Measurements from ENCODE around the gene BACH2.

BACH2 gene

GRCh38 chr6:90319979-90320685 lies 23.5 kb upstream of the BACH2 start:
- H3K27ac Mint-ChIP-seq: no peak overlapping the region
- no peaks in the 10 kb centered on the region for H3K9me3 Mint-ChIP-seq
- no peaks in the 10 kb centered on the region for H3K36me3 Mint-ChIP-seq (ENCODE audit: low read depth)
- TF ChIP-seq CTCF (IDR thresholded peaks at IDR 0.05): no peak
- DNase-seq: no peak
- no peaks in the 10 kb centered on the region for H3K27me3 Mint-ChIP-seq (ENCODE audit: low read depth, poor library complexity)
- peaks cover 12% of the 10 kb centered on the region for H3K4me1 Mint-ChIP-seq
- no peak overlapping the region for H3K4me3 Mint-ChIP-seq

DNA sequence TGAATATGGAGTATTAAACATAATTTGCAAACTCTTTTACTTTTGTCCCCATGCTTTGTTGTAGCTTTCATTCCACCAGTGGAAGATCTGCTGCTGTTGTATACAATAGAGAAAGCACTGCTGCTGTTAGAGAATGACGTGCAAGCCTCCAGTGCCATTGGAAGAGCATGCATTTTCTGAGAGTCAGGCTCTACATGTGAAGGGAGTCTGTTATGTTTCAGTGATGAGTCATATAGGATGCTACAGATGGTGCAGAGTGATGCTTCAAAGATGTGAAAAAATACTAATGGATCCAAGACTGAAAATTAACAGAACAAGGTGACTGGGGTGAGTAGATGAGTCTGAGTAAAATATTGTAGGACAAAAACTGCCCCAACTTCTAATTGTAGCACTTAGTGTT lies 22.4 kb upstream of the BACH2 start:
- no peak overlapping the region for H3K4me3 Mint-ChIP-seq
- no peak overlapping the region for H3K27ac Mint-ChIP-seq
- no peak for DNase-seq
- peaks cover under 1% of the 10 kb centered on the region for H3K27me3 Mint-ChIP-seq (ENCODE audit: low read depth, poor library complexity)
- no peak for TF ChIP-seq CTCF (IDR thresholded peaks at IDR 0.05)
- no peaks in the 10 kb centered on the region for H3K36me3 Mint-ChIP-seq (ENCODE audit: low read depth)
- H3K9me3 Mint-ChIP-seq: no peaks in the 10 kb centered on the region
- H3K4me1 Mint-ChIP-seq: peaks cover 12% of the 10 kb centered on the region

DNA sequence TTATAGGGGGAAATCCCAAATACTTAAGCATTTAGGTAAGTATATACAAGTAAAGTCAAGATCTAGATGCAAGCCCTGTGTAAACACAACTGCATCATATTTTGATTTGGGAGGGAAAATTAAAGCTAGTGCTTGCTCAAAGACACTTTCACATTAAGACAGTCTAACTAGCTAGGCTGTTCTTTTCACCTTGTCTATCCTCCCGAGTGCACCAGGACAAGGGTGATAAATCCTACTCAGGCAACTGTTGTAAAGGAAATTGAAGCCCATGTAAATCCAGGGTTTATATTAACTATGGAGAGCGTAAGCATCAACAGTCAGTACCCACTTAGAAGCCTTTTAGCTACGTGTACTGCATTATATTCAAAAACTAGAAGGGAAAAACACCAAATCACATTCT lies 19.3 kb upstream of the BACH2 start:
- H3K4me3 Mint-ChIP-seq: no peak overlapping the region
- no peak for DNase-seq
- no peaks in the 10 kb centered on the region for H3K9me3 Mint-ChIP-seq
- no peaks in the 10 kb centered on the region for H3K36me3 Mint-ChIP-seq (ENCODE audit: low read depth)
- peaks cover 5% of the 10 kb centered on the region for H3K27me3 Mint-ChIP-seq (ENCODE audit: low read depth, poor library complexity)
- no peak for TF ChIP-seq CTCF (IDR thresholded peaks at IDR 0.05)
- no peak overlapping the region for H3K27ac Mint-ChIP-seq
- H3K4me1 Mint-ChIP-seq: peaks cover 12% of the 10 kb centered on the region

- Mint-ChIP-seq H3K36me3 (ENCODE audit: low read depth) (no peaks in the 10 kb centered on the region), H3K27me3 (ENCODE audit: low read depth, poor library complexity) (peaks cover 5% of the 10 kb centered on the region), H3K9me3 (no peaks in the 10 kb centered on the region), H3K4me3 (no peak overlapping the region), H3K4me1 (peaks cover 12% of the 10 kb centered on the region), H3K27ac (no peak overlapping the region)
- no peak for DNase-seq
- no peak for TF ChIP-seq CTCF (IDR thresholded peaks at IDR 0.05)
Observed at GRCh38 chr6:90315354-90315950, 18.8 kb upstream of the BACH2 start.

- Mint-ChIP-seq H3K27ac (no peak overlapping the region), H3K4me3 (no peak overlapping the region), H3K36me3 (ENCODE audit: low read depth) (no peaks in the 10 kb centered on the region), H3K4me1 (peaks cover 12% of the 10 kb centered on the region), H3K27me3 (ENCODE audit: low read depth, poor library complexity) (peaks cover 8% of the 10 kb centered on the region), H3K9me3 (no peaks in the 10 kb centered on the region)
- DNase-seq: no peak
- no peak for TF ChIP-seq CTCF (IDR thresholded peaks at IDR 0.05)
Observed at GRCh38 chr6:90314514-90314913, 17.9 kb upstream of the BACH2 start.

DNA sequence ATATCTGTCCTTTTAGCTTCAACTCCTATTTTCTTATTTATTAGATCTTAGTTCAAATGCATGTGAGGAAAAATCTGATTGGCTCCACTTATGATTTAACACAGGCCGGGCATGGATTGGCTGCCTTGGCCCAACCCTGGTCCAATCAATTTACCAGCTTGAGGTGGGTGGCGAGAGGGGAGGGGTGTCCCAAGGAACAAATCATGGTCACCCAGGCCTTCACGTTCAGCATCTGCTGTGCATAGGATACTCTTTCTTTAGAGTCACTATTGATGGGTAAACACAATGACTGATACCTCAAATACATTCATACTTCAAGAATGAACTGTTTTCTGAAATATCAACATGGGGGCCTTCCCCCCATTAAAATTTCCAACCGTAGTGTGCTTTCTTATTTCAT lies 14.9 kb upstream of the BACH2 start:
- Mint-ChIP-seq H3K27ac (no peak overlapping the region), H3K9me3 (no peaks in the 10 kb centered on the region), H3K4me1 (peaks cover 12% of the 10 kb centered on the region), H3K36me3 (ENCODE audit: low read depth) (no peaks in the 10 kb centered on the region), H3K4me3 (no peak overlapping the region), H3K27me3 (ENCODE audit: low read depth, poor library complexity) (peaks cover 8% of the 10 kb centered on the region)
- DNase-seq: no peak
- TF ChIP-seq CTCF (IDR thresholded peaks at IDR 0.05): no peak

All from nephron progenitor cell (in vitro differentiated cells).